ENCODE data around the gene MICU1.

MICU1 gene

GRCh38 chr10:72508033-72508432, 117.8 kb downstream of the MICU1 start:
- Histone ChIP-seq H3K4me3 (ENCODE audit: low read length in 2 of 2) (no peak overlapping the region), H3K4me1 (ENCODE audit: control insufficient read depth, insufficient read depth, low read length) (no peaks in the 10 kb centered on the region), H3K27ac (ENCODE audit: low read length) (no peak overlapping the region), H3K9ac (ENCODE audit: low read length in 2 of 2) (no peak overlapping the region), H3K27me3 (ENCODE audit: control insufficient read depth in 1 of 2, insufficient read depth in 2 of 2, low read length in 2 of 2) (no peaks in the 10 kb centered on the region), H3K9me3 (ENCODE audit: control insufficient read depth in 2 of 2, low read length in 2 of 2) (peaks cover 0 to 2% of the 10 kb centered on the region in 2 donors), H3K36me3 (ENCODE audit: control insufficient read depth in 2 of 2, insufficient read depth in 2 of 2, low read length in 2 of 2) (peaks cover 0 to 4% of the 10 kb centered on the region in 2 donors)

DNA sequence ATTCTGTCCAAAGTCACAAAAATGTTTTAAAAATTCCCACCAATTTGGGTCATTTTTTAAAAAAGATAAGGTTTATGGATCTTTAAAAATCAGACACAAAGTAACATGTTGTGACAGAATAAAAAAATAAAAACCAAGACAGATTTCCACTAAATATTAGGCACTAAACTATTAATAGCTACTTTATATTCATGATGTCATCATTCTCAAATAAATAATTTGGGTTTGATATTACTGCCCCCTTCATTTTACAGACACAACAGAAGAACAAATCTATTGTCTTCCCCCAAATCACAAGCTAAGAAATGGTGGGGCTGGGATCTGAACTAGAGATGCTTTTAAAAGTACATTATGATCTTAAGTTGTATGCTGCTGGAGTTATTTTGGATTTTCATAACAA, 119.4 kb downstream of the MICU1 start:
- H3K27ac ChIP-seq (ENCODE audit: low read length) = no peak overlapping the region
- peaks cover 0 to 4% of the 10 kb centered on the region in 2 donors for H3K36me3 ChIP-seq (ENCODE audit: control insufficient read depth in 2 of 2, insufficient read depth in 2 of 2, low read length in 2 of 2)
- no peaks in the 10 kb centered on the region for H3K4me1 ChIP-seq (ENCODE audit: control insufficient read depth, insufficient read depth, low read length)
- H3K27me3 ChIP-seq (ENCODE audit: control insufficient read depth in 1 of 2, insufficient read depth in 2 of 2, low read length in 2 of 2) = no peaks in the 10 kb centered on the region
- H3K9me3 ChIP-seq (ENCODE audit: control insufficient read depth in 2 of 2, low read length in 2 of 2) = peaks cover 0 to 2% of the 10 kb centered on the region in 2 donors
- H3K4me3 ChIP-seq (ENCODE audit: low read length in 2 of 2) = no peak overlapping the region
- no peak overlapping the region for H3K9ac ChIP-seq (ENCODE audit: low read length in 2 of 2)

- Histone ChIP-seq H3K27ac (ENCODE audit: low read length) (no peak overlapping the region), H3K27me3 (ENCODE audit: control insufficient read depth in 1 of 2, insufficient read depth in 2 of 2, low read length in 2 of 2) (no peaks in the 10 kb centered on the region), H3K9me3 (ENCODE audit: control insufficient read depth in 2 of 2, low read length in 2 of 2) (peaks cover 0 to 2% of the 10 kb centered on the region in 2 donors), H3K4me1 (ENCODE audit: control insufficient read depth, insufficient read depth, low read length) (no peaks in the 10 kb centered on the region), H3K9ac (ENCODE audit: low read length in 2 of 2) (no peak overlapping the region), H3K36me3 (ENCODE audit: control insufficient read depth in 2 of 2, insufficient read depth in 2 of 2, low read length in 2 of 2) (peaks cover 0 to 4% of the 10 kb centered on the region in 2 donors), H3K4me3 (ENCODE audit: low read length in 2 of 2) (no peak overlapping the region)
Measured at GRCh38 chr10:72505435-72505834, 120.4 kb downstream of the MICU1 start.

DNA sequence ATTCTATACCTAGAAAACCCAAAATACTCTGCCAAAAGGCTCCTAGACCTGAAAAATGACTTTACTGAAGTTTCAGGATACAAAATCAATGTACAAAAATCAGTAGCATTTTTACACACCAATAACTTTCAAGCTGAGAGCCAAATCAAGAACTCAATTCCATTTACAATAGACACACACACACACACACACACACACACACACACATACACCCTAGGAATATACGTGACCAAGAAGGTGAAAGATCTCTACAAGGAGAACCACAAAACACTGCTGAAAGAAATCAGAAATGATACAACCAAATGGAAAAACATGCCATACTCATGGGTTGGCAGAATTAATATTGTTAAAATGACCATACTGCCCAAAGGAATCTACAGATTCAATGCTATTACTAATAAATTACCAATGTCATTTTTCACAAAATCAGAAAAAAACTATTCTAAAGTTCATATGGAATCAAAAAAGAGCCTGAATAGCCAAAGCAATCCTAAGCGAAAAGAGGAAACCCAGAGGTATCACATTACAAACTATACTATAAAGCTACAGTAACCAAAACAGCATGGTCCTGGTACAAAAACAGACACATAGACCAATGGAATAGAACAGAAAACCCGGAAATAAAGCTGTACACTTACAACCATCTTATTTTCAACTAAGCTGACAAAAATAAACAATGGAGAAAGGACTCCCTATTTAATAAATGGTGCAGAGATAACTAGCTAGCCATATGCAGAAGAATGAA, 122.0 kb downstream of the MICU1 start:
- Histone ChIP-seq H3K36me3 (ENCODE audit: control insufficient read depth in 2 of 2, insufficient read depth in 2 of 2, low read length in 2 of 2) (peaks cover 0 to 4% of the 10 kb centered on the region in 2 donors), H3K4me1 (ENCODE audit: control insufficient read depth, insufficient read depth, low read length) (no peaks in the 10 kb centered on the region), H3K9ac (ENCODE audit: low read length in 2 of 2) (no peak overlapping the region), H3K27me3 (ENCODE audit: control insufficient read depth in 1 of 2, insufficient read depth in 2 of 2, low read length in 2 of 2) (no peaks in the 10 kb centered on the region), H3K4me3 (ENCODE audit: low read length in 2 of 2) (no peak overlapping the region), H3K9me3 (ENCODE audit: control insufficient read depth in 2 of 2, low read length in 2 of 2) (peaks cover 0 to 2% of the 10 kb centered on the region in 2 donors), H3K27ac (ENCODE audit: low read length) (no peak overlapping the region)

GRCh38 chr10:72503241-72503640, 122.6 kb downstream of the MICU1 start:
- no peak overlapping the region for H3K4me3 ChIP-seq (ENCODE audit: low read length in 2 of 2)
- H3K27me3 ChIP-seq (ENCODE audit: control insufficient read depth in 1 of 2, insufficient read depth in 2 of 2, low read length in 2 of 2) = no peaks in the 10 kb centered on the region
- H3K36me3 ChIP-seq (ENCODE audit: control insufficient read depth in 2 of 2, insufficient read depth in 2 of 2, low read length in 2 of 2) = peaks cover 0 to 4% of the 10 kb centered on the region in 2 donors
- no peak overlapping the region for H3K27ac ChIP-seq (ENCODE audit: low read length)
- H3K9me3 ChIP-seq (ENCODE audit: control insufficient read depth in 2 of 2, low read length in 2 of 2) = peaks cover 0 to 2% of the 10 kb centered on the region in 2 donors
- no peaks in the 10 kb centered on the region for H3K4me1 ChIP-seq (ENCODE audit: control insufficient read depth, insufficient read depth, low read length)
- H3K9ac ChIP-seq (ENCODE audit: low read length in 2 of 2) = no peak overlapping the region

- Histone ChIP-seq H3K27ac (ENCODE audit: low read length) (no peak overlapping the region), H3K4me1 (ENCODE audit: control insufficient read depth, insufficient read depth, low read length) (no peaks in the 10 kb centered on the region)
Measured at GRCh38 chr10:72502581-72502980, 123.3 kb downstream of the MICU1 start.

DNA sequence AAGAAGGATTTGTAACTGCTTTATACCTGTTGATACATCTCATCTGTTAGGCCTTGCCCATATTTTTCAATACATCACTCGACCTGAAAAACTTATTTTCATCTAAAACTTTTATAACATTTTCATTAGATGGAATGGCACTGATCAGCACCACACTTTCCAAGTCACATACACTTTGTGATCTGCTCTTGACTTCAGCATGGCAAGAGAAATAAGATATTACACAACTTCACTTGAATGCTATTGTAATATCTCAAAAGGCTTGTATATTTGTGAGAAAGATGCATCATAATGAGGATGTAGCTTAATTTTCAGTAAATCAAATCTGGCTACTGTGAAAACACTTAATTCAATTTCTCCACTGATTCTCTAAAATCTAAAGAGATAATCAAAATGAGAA, 126.2 kb downstream of the MICU1 start:
- Histone ChIP-seq H3K27me3 (ENCODE audit: control insufficient read depth in 1 of 2, insufficient read depth in 2 of 2, low read length in 2 of 2) (no peaks in the 10 kb centered on the region), H3K27ac (ENCODE audit: low read length) (no peak overlapping the region), H3K9me3 (ENCODE audit: control insufficient read depth in 2 of 2, low read length in 2 of 2) (peaks cover 0 to 2% of the 10 kb centered on the region in 2 donors), H3K4me3 (ENCODE audit: low read length in 2 of 2) (no peak overlapping the region), H3K9ac (ENCODE audit: low read length in 2 of 2) (no peak overlapping the region), H3K4me1 (ENCODE audit: control insufficient read depth, insufficient read depth, low read length) (no peaks in the 10 kb centered on the region), H3K36me3 (ENCODE audit: control insufficient read depth in 2 of 2, insufficient read depth in 2 of 2, low read length in 2 of 2) (no peaks in the 10 kb centered on the region)

More at GRCh38 chr10:72502581-72502980, 123.3 kb downstream of the MICU1 start:
- peaks cover 0 to 2% of the 10 kb centered on the region in 2 donors for H3K9me3 ChIP-seq (ENCODE audit: control insufficient read depth in 2 of 2, low read length in 2 of 2)
- H3K27me3 ChIP-seq (ENCODE audit: control insufficient read depth in 1 of 2, insufficient read depth in 2 of 2, low read length in 2 of 2) = no peaks in the 10 kb centered on the region
- H3K9ac ChIP-seq (ENCODE audit: low read length in 2 of 2) = no peak overlapping the region
- no peak overlapping the region for H3K4me3 ChIP-seq (ENCODE audit: low read length in 2 of 2)
- peaks cover 0 to 4% of the 10 kb centered on the region in 2 donors for H3K36me3 ChIP-seq (ENCODE audit: control insufficient read depth in 2 of 2, insufficient read depth in 2 of 2, low read length in 2 of 2)

DNA sequence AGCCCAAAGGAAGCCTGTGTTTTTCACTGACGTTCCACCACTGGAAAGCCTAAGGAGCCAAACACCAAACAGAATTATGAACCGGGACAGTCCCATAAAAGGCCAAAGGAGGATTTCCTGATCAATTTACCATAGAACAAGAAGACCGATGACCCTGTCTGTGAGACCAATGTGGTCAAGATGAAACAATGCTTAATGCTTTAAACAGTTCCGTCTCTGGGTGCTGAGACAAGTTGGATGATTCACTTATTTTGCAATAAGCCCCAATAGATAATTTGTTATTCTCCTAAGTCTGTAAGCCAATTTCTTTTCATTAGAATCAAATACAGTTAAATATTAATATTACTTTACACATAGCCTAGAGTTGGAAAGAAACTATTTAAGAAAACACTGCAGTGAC, 134.9 kb downstream of the MICU1 start:
- Histone ChIP-seq H3K27ac (ENCODE audit: low read length) (no peak overlapping the region), H3K9me3 (ENCODE audit: control insufficient read depth in 2 of 2, low read length in 2 of 2) (no peaks in the 10 kb centered on the region), H3K36me3 (ENCODE audit: control insufficient read depth in 2 of 2, insufficient read depth in 2 of 2, low read length in 2 of 2) (no peaks in the 10 kb centered on the region), H3K27me3 (ENCODE audit: control insufficient read depth in 1 of 2, insufficient read depth in 2 of 2, low read length in 2 of 2) (no peaks in the 10 kb centered on the region), H3K4me1 (ENCODE audit: control insufficient read depth, insufficient read depth, low read length) (peaks cover 3% of the 10 kb centered on the region), H3K4me3 (ENCODE audit: low read length in 2 of 2) (no peak overlapping the region), H3K9ac (ENCODE audit: low read length in 2 of 2) (no peak overlapping the region)

GRCh38 chr10:72487521-72487920, 138.4 kb downstream of the MICU1 start:
- Histone ChIP-seq H3K9me3 (ENCODE audit: control insufficient read depth in 2 of 2, low read length in 2 of 2) (no peaks in the 10 kb centered on the region), H3K27ac (ENCODE audit: low read length) (no peak overlapping the region), H3K9ac (ENCODE audit: low read length in 2 of 2) (no peak overlapping the region), H3K4me3 (ENCODE audit: low read length in 2 of 2) (no peak overlapping the region), H3K36me3 (ENCODE audit: control insufficient read depth in 2 of 2, insufficient read depth in 2 of 2, low read length in 2 of 2) (peaks cover 0 to 3% of the 10 kb centered on the region in 2 donors), H3K4me1 (ENCODE audit: control insufficient read depth, insufficient read depth, low read length) (peaks cover 3% of the 10 kb centered on the region), H3K27me3 (ENCODE audit: control insufficient read depth in 1 of 2, insufficient read depth in 2 of 2, low read length in 2 of 2) (no peaks in the 10 kb centered on the region)

DNA sequence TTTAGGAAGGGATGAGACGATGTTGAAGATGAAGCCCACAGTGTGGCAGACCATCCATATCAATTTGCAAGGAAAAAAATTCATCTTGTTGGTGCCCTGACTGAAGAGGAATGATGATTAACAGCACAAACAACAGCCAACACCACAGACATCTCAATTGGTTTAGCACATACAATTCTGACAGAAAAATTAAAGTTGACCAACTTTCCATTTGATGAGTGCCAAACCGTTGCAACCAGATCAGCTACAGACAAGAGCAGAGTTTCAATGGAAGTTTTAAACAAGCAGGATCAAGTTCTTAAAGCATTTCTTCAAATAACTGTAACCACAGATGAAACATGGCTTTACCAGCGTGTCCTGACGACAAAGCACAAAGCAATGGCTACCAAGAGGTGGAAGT, 138.8 kb downstream of the MICU1 start:
- peaks cover 3% of the 10 kb centered on the region for H3K4me1 ChIP-seq (ENCODE audit: control insufficient read depth, insufficient read depth, low read length)
- no peaks in the 10 kb centered on the region for H3K27me3 ChIP-seq (ENCODE audit: control insufficient read depth in 1 of 2, insufficient read depth in 2 of 2, low read length in 2 of 2)
- no peaks in the 10 kb centered on the region for H3K9me3 ChIP-seq (ENCODE audit: control insufficient read depth in 2 of 2, low read length in 2 of 2)
- H3K4me3 ChIP-seq (ENCODE audit: low read length in 2 of 2) = no peak overlapping the region
- H3K9ac ChIP-seq (ENCODE audit: low read length in 2 of 2) = no peak overlapping the region
- H3K27ac ChIP-seq (ENCODE audit: low read length) = no peak overlapping the region
- H3K36me3 ChIP-seq (ENCODE audit: control insufficient read depth in 2 of 2, insufficient read depth in 2 of 2, low read length in 2 of 2) = peaks cover 0 to 3% of the 10 kb centered on the region in 2 donors

DNA sequence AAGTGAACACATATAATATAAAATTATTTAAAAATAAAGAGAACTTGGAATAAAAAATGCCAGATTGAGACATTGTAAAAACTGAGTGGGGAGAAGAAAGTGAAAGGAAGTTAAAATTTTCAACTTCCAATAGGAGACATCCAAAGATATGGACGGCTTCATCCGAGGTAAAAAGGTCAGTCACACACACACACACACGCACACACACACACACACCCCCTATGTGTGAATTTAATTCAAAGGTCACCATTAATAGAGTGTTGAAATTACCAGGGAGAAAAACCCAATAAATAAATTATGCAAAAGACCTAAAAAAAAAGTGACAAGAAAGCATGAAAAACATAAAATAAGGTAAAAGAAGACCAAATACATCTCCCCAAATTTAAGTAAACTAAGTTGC, 140.2 kb downstream of the MICU1 start:
- Histone ChIP-seq H3K9ac (ENCODE audit: low read length in 2 of 2) (no peak overlapping the region), H3K4me3 (ENCODE audit: low read length in 2 of 2) (no peak overlapping the region), H3K27ac (ENCODE audit: low read length) (no peak overlapping the region), H3K9me3 (ENCODE audit: control insufficient read depth in 2 of 2, low read length in 2 of 2) (no peaks in the 10 kb centered on the region), H3K27me3 (ENCODE audit: control insufficient read depth in 1 of 2, insufficient read depth in 2 of 2, low read length in 2 of 2) (no peaks in the 10 kb centered on the region), H3K4me1 (ENCODE audit: control insufficient read depth, insufficient read depth, low read length) (peaks cover 3% of the 10 kb centered on the region), H3K36me3 (ENCODE audit: control insufficient read depth in 2 of 2, insufficient read depth in 2 of 2, low read length in 2 of 2) (peaks cover 0 to 3% of the 10 kb centered on the region in 2 donors)
